A673 (cell line): ENCODE results near the gene GLI3. TPM values are rescaled to one million over a fixed set of nuclear protein-coding genes. Genes with fewer than 3 reads are reported as not detected.

ENCODE experiments used
- BruUV-seq: library from RNA; stranded (reverse); fragments of 400-500 nt; replicated peaks from 2 replicates; lab custom pipeline; 2021; lab: Mats Ljungman, UMichigan
- CTCF ChIA-PET: fragments of 300-600 bp; sonication (Branson Sonifier 250); formaldehyde crosslinking; loops from one replicate; lab custom pipeline; 2022; ENCODE audit warnings: antibody characterized with exemption; lab: Charles Lee
- POLR2A ChIA-PET: fragments of 300-600 bp; sonication (Branson Sonifier 250); formaldehyde crosslinking; loops from one replicate; lab custom pipeline; 2022; ENCODE audit warnings: antibody characterized with exemption; ENCODE audit not compliant: low non-redundant PET; lab: Charles Lee
- DNase-seq: peaks from one replicate; pipeline ENCODE4 v3.0.0-alpha.2; 2015; ENCODE audit warnings: low spot score
- H3K27ac ChIP-seq: fragments of 200-600 bp; sonication (generic); 2 replicates; pipeline ENCODE4 v1.5.1; 2016; ENCODE audit warnings: mixed run types, low read depth, mild to moderate bottlenecking, mixed read lengths, antibody characterized with exemption, low read length; ENCODE audit not compliant: poor library complexity, severe bottlenecking
- H3K27me3 ChIP-seq: fragments of 200-600 bp; sonication (generic); replicated peaks from 2 replicates; pipeline ENCODE4 v1.6.1; 2017; ENCODE audit warnings: mixed run types, low read depth, mild to moderate bottlenecking, mixed read lengths, antibody characterized with exemption, low read length; ENCODE audit not compliant: insufficient read depth, poor library complexity
- H3K36me3 ChIP-seq: fragments of 200-600 bp; sonication (generic); 2 replicates; pipeline ENCODE4 v1.6.1; 2016; ENCODE audit warnings: mixed run types, mild to moderate bottlenecking, mixed read lengths, antibody characterized with exemption, low read length; ENCODE audit not compliant: insufficient read depth, poor library complexity, severe bottlenecking
- H3K4me1 ChIP-seq: fragments of 200-600 bp; sonication (generic); 2 replicates; pipeline ENCODE4 v1.6.1; 2017; ENCODE audit warnings: mixed run types, mild to moderate bottlenecking, mixed read lengths, antibody characterized with exemption, low read length; ENCODE audit not compliant: insufficient read depth, poor library complexity, severe bottlenecking
- H3K4me3 ChIP-seq: fragments of 200-600 bp; sonication (generic); 2 replicates; pipeline ENCODE4 v1.5.1; 2016; ENCODE audit warnings: low read depth, mixed run types, mild to moderate bottlenecking, mixed read lengths, low read length; ENCODE audit not compliant: poor library complexity, severe bottlenecking
- H3K9me3 ChIP-seq: fragments of 200-600 bp; sonication (generic); 2 replicates; pipeline ENCODE4 v1.6.1; 2016; ENCODE audit warnings: mixed run types, low read depth, mild to moderate bottlenecking, mixed read lengths, antibody characterized with exemption, low read length; ENCODE audit not compliant: poor library complexity, severe bottlenecking
- CTCF ChIP-seq: fragments of 300-800, 200-600 bp; sonication (generic); conservative IDR thresholded peaks from 2 replicates; pipeline ENCODE4 v1.5.1; 2017; ENCODE audit warnings: low read depth, mild to moderate bottlenecking, antibody characterized with exemption, low read length, moderate library complexity, mixed read lengths
- EZH2 ChIP-seq: fragments of 200-600 bp; sonication (generic); IDR thresholded peaks from 2 replicates; pipeline ENCODE4 v1.6.1; 2017; ENCODE audit warnings: borderline replicate concordance, low read depth, mild to moderate bottlenecking, mixed read lengths, antibody characterized with exemption, low read length; ENCODE audit not compliant: poor library complexity, severe bottlenecking
- intact Hi-C: fragments of 100-400 bp; cut with micrococcal nuclease; formaldehyde crosslinking; loops from one replicate; pipeline ENCODE4 v1.10.0; 2022; ENCODE audit not compliant: unreplicated experiment
- total RNA-seq: library from RNA; stranded (reverse); gene quantifications from 2 replicates; pipeline ENCODE4 v1.2.3, GENCODE V29; 2021

The GLI3 gene
- total RNA-seq, 1 experiment from 2014 or later = 52.6 TPM

DNA sequence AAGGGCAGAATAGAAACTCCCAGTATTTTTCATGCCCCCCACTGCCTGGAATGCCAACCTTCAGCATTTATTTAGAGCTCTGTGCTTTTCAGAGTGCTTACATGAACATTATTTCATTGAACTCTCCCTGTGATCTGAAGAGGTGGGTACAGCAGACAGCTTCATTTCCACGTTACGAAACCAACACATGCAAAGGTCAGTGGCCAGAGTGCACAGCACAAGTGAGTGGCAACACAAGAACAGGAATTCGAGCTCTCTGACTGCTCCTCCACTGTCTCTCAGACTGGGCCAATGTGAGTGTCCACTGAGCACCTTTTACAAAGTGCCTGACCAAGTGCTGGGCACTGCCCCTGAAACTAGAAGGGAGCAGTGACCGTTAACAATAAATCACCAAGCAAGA is 162.9 kb downstream of the GLI3 start:
- Histone ChIP-seq H3K27ac (no peak overlapping the region), H3K27me3 (no peaks in the 10 kb centered on the region), H3K9me3 (no peaks in the 10 kb centered on the region), H3K4me1 (peaks cover 61% of the 10 kb centered on the region), H3K36me3 (no peaks in the 10 kb centered on the region), H3K4me3 (no peak overlapping the region)
- CTCF ChIA-PET = no interaction called here
- intact Hi-C loops = loop anchor here (5.0 kb wide), 1 partner anchor 82 kb away; no protein-coding TSS in a partner anchor
- POLR2A ChIA-PET = no interaction called here
- no TSS peak for BruUV-seq
- TF ChIP-seq CTCF = no peak
- TF ChIP-seq EZH2 = no peak
- no peak for DNase-seq

DNA sequence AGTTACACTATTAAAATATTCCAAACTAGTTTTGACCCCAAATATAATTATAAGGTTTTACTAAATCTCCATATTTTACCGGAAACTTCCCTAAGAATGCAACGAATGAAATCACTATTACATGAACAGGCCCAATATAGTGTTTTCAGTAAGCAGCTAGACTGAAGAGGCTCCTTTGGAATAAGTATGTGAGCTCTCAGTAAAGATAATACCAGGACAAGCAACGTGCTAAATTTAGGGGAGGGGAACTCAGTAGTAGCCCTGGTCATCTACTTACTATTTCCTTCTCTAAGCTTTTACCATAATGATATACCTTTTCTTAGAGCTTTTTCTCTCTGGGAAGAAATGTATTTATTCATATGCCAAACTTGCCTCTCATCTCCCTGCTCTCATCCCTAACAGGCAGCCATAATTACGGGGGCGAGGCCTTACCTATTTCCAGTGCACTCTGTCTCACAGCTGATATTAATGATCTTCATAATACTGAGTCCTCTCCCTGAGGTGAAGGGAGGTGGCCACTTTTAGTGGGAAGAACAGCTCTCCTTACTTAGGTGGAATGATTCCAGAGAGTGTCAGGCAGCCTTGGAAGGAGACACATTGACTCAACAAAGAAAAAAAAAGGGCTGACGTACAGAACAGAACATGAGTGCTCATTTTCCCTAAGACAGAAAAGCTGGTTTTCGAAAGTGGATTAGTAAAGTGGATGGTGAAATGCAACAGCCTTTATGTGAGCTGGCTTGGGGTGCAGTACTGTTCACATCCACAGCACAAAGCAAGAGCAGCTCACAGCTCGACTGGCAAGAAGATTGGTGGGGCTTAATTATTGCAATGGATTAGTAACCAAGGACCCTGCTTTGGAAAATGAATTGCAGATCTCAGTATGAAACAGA is 165.4 kb downstream of the GLI3 start:
- CTCF ChIA-PET = interaction anchor here (0.6 kb wide), 1 partner anchor 847 kb away, joined by 5 read pairs; no protein-coding TSS in a partner anchor
- no peaks in the 10 kb centered on the region for H3K36me3 ChIP-seq
- DNase-seq = peak; percentile 68
- BruUV-seq = no TSS peak
- peaks cover 47% of the 10 kb centered on the region for H3K4me1 ChIP-seq
- H3K4me3 ChIP-seq = no peak overlapping the region
- POLR2A ChIA-PET = interaction anchor here (0.6 kb wide), 1 partner anchor 81 kb away, joined by 8 read pairs; no protein-coding TSS in a partner anchor
- no peaks in the 10 kb centered on the region for H3K27me3 ChIP-seq
- intact Hi-C loops = loop anchor here (5.0 kb wide), 1 partner anchor 79 kb away; no protein-coding TSS in a partner anchor
- TF ChIP-seq EZH2 = no peak
- TF ChIP-seq CTCF = peak; percentile 43; the same call in 1 of the 2 replicates
- H3K27ac ChIP-seq = no peak overlapping the region
- no peaks in the 10 kb centered on the region for H3K9me3 ChIP-seq

GRCh38 chr7:42070068-42070467 is 166.9 kb downstream of the GLI3 start:
- no peaks in the 10 kb centered on the region for H3K36me3 ChIP-seq
- intact Hi-C loops = loop anchor here (5.0 kb wide), 1 partner anchor 78 kb away; no protein-coding TSS in a partner anchor
- BruUV-seq = no TSS peak
- no peaks in the 10 kb centered on the region for H3K9me3 ChIP-seq
- H3K4me3 ChIP-seq = no peak overlapping the region
- ChIA-PET CTCF (no interaction called here), POLR2A (no interaction called here)
- H3K4me1 ChIP-seq = peaks cover 34% of the 10 kb centered on the region
- H3K27ac ChIP-seq = no peak overlapping the region
- no peaks in the 10 kb centered on the region for H3K27me3 ChIP-seq
- TF ChIP-seq CTCF (no peak), EZH2 (no peak)
- DNase-seq = no peak
